Measurements from ENCODE around the gene SNX32. TPM values are rescaled to one million over a fixed set of nuclear protein-coding genes. Genes with fewer than 3 reads are reported as not detected.

Gene SNX32
- total and polyA plus RNA-seq, 2 of the 13 experiments (the other 11 are each of a cell fraction or from before 2014, with no cell fraction given) = 0.09 to 0.34 TPM

GRCh38 chr11:65888163-65888814 lies 54.5 kb downstream of the SNX32 start, which contains the start of gene FIBP (continued):
- TF ChIP-seq ATM (IDR thresholded peaks at IDR 0.05; ENCODE audit: borderline replicate concordance) (no peak), ZNF124 (CRISPR knock-in tag; IDR thresholded peaks at IDR 0.05) (peak; percentile 33; the same call in 1 of the 2 replicates), ZNF792 (CRISPR knock-in tag; IDR thresholded peaks at IDR 0.05) (peak; percentile 59; the same call in 1 of the 2 replicates), ZNF431 (CRISPR knock-in tag; IDR thresholded peaks at IDR 0.05; ENCODE audit: borderline replicate concordance, low read depth) (no peak), ZNF572 (CRISPR knock-in tag; IDR thresholded peaks at IDR 0.05) (peak; percentile 81; the same call in 1 of the 2 replicates), GATAD2A (CRISPR knock-in tag; IDR thresholded peaks at IDR 0.05) (peak; percentile 35), SMARCC2 (IDR thresholded peaks at IDR 0.05) (no peak), THRA (CRISPR knock-in tag; IDR thresholded peaks at IDR 0.05; ENCODE audit: borderline replicate concordance) (peak; percentile 17; the same call in 1 of the 2 replicates), RXRB (CRISPR knock-in tag; IDR thresholded peaks at IDR 0.05; ENCODE audit: borderline replicate concordance) (no peak), NCOA2 (CRISPR knock-in tag; IDR thresholded peaks at IDR 0.05) (0 out of 2 replicates have a peak, but pooled peaks have one; percentile 8), ETV6 (CRISPR knock-in tag; conservative IDR thresholded peaks at IDR 0.05) (no peak), MAFF (IDR thresholded peaks at IDR 0.05; ENCODE audit: low read depth, low read length) (no peak), ZBTB1 (CRISPR knock-in tag; IDR thresholded peaks at IDR 0.05; ENCODE audit: borderline replicate concordance) (no peak), JUN (CRISPR knock-in tag; IDR thresholded peaks at IDR 0.05) (no peak; the same call in 1 of the 2 replicates), ZKSCAN1 (IDR thresholded peaks at IDR 0.05; ENCODE audit: low read length) (no peak), ZFX (CRISPR knock-in tag; IDR thresholded peaks at IDR 0.05; ENCODE audit: low read depth) (peak; percentile 71), ZNF784 (CRISPR knock-in tag; IDR thresholded peaks at IDR 0.05; ENCODE audit: borderline replicate concordance) (no peak), MLXIP (CRISPR knock-in tag; IDR thresholded peaks at IDR 0.05; ENCODE audit: borderline replicate concordance) (no peak), CENPT (CRISPR knock-in tag; IDR thresholded peaks at IDR 0.05; ENCODE audit: low read depth) (no peak), POLR2AphosphoS2 (IDR thresholded peaks at IDR 0.05; ENCODE audit: low read depth, low read length) (peak; percentile 66; the same call in 1 of the 2 replicates), ZNF513 (CRISPR knock-in tag; conservative IDR thresholded peaks at IDR 0.05) (no peak), MTF1 (CRISPR knock-in tag; IDR thresholded peaks at IDR 0.05) (no peak), ZMAT3 (CRISPR knock-in tag; conservative IDR thresholded peaks at IDR 0.05) (peak; percentile 49; the same call in 1 of the 2 replicates), ZFP82 (CRISPR knock-in tag; IDR thresholded peaks at IDR 0.05; ENCODE audit: borderline replicate concordance) (peak; percentile 55; the same call in 1 of the 2 replicates), SYNCRIP (IDR thresholded peaks at IDR 0.05; ENCODE audit: insufficient read depth, low read depth, low read length) (no peak)
